GM19395 (cell line): ENCODE measurements around the gene TNFAIP3.
A peak's percentile ranks its signal among the peaks of the same experiment; 100 is the strongest.

Source experiments
- ATAC-seq: cut with Tn5 transposase; IDR thresholded peaks from one replicate; pipeline ENCODE4 v1.9.1; 2021; ENCODE audit warnings: mild to moderate bottlenecking, moderate library complexity; ENCODE audit not compliant: unreplicated experiment

The TNFAIP3 gene

DNA sequence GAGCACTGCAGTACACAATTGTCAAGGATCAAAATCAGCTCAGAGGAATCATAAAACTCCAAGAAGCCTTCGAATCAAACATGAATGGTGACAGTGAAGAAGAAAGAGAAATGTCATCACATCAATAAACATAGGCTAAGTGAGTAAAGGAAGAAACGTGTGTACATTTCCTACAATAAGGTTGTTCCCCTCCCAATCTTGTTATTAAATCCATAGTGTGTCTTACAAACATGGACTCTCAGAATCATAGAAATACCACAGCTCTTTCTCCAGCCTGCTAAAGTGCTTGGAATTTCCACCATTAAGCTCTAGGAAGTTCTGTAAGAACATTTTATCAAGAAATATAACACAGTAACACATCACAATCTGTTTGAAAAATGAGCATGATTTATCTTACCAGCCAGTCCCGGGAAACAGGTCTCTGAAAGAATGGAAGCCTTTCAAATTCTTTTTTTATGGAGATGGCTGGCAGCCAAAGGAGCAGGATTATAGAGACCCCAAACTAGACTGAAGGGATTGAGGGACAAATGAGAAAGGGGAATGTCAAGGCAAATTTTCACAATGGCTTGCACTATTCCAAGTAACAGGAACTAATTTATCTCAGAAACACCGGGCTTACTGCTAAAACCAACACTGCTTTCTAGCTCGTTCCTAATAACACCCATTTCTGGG lies 4.5 kb upstream of the TNFAIP3 start:
- ATAC-seq: no peak

DNA sequence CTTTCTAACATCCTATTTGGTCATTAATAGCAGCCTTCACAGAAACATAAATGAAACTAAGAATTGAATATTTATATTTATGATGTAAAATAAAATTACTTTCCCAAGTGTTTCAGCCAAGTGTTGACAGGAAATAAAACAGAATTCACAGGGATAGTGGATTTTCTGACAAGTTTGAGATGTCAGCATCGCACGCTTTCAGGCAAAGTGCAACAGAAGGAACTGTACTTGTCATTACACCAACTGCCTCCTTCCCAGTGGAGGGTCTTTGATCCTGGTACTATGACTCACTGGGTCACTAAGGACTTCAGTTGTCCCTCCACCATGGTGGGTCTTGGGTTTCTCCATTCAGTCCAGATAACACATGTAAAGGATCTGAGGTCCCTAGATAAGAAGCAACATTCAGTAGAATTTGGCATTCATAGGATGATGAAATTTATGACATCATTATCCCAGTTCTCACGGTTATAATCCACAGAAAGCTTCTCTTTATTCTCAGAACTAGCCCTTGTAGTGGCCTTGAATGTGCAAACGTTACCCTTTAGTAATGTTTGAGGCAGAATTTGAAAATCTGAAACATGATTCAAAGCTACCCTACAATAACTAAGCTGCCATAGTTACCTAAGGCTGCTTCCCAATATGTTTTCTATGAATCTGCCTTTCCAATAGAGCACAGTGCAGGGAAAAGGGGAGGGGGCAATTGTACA lies 3.8 kb upstream of the TNFAIP3 start:
- no peak for ATAC-seq

DNA sequence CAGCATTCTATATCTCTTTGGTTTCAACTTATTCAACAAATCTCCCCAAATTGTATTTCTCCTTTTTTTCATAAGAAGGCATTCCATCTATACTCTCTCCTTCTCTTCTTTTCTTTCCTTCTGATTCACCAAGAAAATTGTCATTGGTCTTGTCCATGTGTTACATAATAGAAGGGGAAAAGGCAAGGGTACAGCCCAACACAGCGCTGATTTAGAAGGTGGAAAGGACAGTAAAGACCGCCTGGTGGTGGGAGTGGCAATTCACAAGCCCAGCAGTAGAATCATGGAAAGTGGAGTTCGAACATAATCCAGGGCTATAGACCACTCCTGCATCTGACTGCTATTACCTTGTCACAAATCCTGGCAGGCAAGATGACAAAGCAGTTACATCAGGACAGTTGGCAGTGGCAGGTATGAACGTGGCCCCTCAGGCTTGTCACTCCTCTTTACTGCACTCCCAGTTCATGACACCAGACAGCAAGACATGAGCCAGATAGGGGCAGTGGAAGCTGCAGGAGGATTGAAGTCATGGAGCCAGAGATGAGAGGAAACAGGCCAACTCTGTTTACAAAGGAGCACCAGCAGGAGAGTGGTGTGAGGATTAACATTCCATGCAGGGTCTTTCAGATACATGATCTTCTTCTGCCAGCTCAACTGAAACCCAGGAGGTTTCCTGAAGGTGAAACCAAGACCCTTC lies 2.1 kb upstream of the TNFAIP3 start:
- ATAC-seq: no peak

GRCh38 chr6:137866200-137866913 lies 702 bp upstream of the TNFAIP3 start:
- peak; percentile 31 for ATAC-seq

GRCh38 chr6:137867685-137868509 lies 838 bp downstream of the TNFAIP3 start:
- peak; percentile 19 for ATAC-seq

- no peak for ATAC-seq
Measured at GRCh38 chr6:137868721-137869548, 1.9 kb downstream of the TNFAIP3 start.

- ATAC-seq: no peak
Measured at GRCh38 chr6:137869549-137870307, 2.7 kb downstream of the TNFAIP3 start.

- ATAC-seq: no peak
Measured at GRCh38 chr6:137870308-137870644, 3.2 kb downstream of the TNFAIP3 start.

DNA sequence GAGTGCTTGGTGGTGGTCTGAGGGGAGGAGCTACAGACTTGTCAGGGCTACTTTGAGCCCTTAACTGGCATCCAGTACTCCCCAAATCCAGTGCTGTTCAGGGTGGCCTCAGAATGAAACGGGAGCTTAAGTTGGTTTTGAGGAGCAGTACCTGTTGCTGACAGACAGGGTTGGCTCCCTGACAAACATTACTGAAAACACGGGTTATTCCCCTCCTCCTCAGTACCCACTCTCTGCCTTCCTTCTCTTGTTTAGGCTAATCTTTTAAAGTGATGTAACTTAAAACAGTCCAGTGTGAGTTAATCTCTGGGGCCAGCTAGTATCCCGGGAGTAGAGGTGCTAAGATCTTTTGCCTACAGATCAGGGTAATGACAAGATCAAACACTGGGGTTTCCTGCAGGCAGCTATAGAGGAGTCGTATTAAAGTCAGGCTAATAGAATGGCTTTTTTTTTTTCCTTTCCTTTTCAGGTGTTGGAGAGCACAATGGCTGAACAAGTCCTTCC lies 3.7 kb downstream of the TNFAIP3 start:
- peak; percentile 30 for ATAC-seq

- no peak for ATAC-seq
Measured at GRCh38 chr6:137871291-137871690, 4.2 kb downstream of the TNFAIP3 start.

DNA sequence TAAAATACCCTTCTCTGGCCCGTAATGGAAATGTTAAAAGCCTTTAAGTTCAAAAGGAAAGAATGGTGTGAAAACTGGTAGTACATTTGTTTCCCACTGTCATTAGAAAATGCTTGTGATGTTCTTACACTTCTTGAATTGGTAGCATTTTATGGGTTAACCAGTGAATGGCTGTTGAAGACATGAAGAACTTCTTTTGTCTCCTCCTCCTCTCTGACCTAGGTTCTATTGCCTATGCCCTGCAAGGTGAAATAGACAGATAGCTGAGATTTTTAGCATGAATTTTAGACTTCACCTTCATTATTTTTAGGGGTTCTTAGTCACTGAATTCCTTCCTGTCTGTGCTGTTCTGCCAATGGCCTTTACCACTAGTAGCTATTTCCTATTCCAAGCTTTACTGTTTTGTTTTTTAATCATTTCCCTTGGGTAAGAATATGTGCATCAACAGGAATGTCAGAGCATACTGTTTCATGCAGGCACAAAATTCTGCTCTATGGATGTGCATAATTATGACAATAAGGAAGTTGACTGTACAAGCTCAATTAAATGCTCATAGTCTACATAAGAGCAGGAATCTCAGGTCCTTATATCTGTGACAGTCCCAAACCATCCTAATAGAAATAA lies 4.9 kb downstream of the TNFAIP3 start:
- ATAC-seq: no peak

DNA sequence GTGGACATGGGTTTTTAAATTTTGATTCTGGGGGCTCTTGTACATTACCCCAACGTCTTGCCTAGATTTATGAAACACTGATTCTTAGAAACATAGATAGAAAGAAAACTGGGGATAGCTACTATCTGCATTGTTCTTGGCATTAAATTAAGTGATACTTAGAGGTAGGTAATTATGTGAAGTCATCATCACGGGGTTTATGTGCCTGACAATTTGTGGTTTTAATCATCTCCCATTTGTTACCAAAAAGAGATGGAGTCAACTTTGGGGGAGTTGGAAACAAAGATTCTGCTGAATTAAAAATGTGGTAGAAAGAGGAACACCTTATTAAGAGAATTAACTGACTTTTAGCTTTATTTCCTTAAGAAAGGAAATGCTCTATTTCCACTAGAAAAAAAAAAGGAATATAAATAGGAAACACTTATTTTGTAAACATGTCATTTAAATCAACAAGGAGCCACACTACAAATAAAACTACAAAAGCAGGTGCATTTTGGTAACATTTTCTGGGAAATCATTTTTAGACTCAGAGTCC lies 5.6 kb downstream of the TNFAIP3 start:
- no peak for ATAC-seq

GRCh38 chr6:137873273-137873762 lies 6.3 kb downstream of the TNFAIP3 start:
- peak; percentile 39 for ATAC-seq

- ATAC-seq: no peak
Measured at GRCh38 chr6:137874204-137875057, 7.4 kb downstream of the TNFAIP3 start.

DNA sequence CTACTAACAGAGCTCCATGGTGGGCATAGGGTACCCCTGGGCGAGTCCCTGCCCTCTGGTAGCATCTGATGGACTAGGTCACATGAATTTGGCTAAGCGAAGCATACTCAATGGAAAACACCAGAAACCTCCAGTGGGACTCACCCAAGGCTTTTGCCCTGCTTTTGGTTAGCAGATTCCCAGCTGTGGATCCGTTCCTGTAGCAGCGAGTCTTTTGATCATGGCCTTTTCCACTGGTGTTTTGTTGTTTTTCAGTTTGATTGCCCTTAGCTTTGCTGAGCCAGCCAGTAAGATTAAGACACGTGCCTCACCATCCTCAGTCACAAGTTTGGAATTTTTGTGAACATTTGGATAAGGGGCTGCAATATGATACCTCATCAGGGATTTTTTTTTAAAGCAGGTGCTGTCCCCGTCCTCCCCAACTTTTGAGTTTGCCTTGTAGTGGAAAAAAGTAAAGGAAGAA lies 8.0 kb downstream of the TNFAIP3 start:
- no peak for ATAC-seq

DNA sequence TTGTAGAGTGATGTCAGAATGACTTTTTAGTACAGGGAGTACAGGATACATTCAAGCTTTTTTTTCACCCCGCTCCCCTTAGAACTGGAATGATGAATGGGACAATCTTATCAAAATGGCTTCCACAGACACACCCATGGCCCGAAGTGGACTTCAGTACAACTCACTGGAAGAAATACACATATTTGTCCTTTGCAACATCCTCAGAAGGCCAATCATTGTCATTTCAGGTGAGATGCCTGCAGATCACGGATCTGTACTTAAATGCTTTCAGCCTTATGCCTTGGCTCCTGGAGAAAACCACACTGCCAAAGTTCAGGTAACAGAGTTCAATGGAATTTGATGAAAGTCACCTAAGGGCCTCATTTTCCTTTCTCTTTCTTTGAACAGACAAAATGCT lies 8.5 kb downstream of the TNFAIP3 start:
- ATAC-seq: no peak

DNA sequence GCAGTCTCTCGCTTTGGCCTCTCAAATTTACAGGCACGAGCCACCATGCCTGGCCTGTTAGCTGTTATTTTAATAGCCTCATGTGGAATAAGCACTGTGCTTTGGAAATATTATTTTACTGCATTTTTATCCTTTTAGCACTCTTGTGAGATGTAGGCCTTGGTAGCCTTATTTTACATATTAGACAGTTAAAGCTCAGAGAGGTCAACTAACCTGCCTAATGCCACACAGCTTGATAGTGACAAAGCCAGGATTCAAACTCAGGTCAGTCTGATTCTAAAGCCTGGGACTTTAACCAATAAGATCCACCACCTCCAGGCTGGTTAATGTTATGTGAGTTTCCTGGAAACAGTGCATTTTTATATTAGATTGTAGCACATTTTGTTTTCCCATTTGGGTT lies 9.5 kb downstream of the TNFAIP3 start:
- no peak for ATAC-seq
